Activated T-helper 17 cell treated with anti-CD3 and anti-CD28 coated beads, Interleukin-2, amount 50 U/mL, for 72 hours (primary cell): Measurements from ENCODE around the gene TP73. TPM values are rescaled to one million over a fixed set of nuclear protein-coding genes. Genes with fewer than 3 reads are reported as not detected.

ENCODE experiments used
- ATAC-seq: fragments of 150-1000 bp; cut with Tn5 transposase; replicated peaks from 2 replicates; pipeline ENCODE4 v1.10.0; 2021; ENCODE audit warnings: mild to moderate bottlenecking, moderate library complexity
- H3K27ac Mint-ChIP-seq: one replicate; pipeline ENCODE4 v1.8.0; 2022; ENCODE audit warnings: mixed read lengths
- H3K27me3 Mint-ChIP-seq: one replicate; pipeline ENCODE4 v1.8.0; 2022; ENCODE audit warnings: mixed read lengths
- H3K36me3 Mint-ChIP-seq: one replicate; pipeline ENCODE4 v1.8.0; 2022; ENCODE audit warnings: low read depth, mild to moderate bottlenecking, mixed read lengths
- H3K4me1 Mint-ChIP-seq: one replicate; pipeline ENCODE4 v1.8.0; 2022; ENCODE audit warnings: mixed read lengths
- H3K4me3 Mint-ChIP-seq: one replicate; pipeline ENCODE4 v1.8.0; 2022; ENCODE audit warnings: mild to moderate bottlenecking, mixed read lengths
- H3K9me3 Mint-ChIP-seq: one replicate; pipeline ENCODE4 v1.8.0; 2022; ENCODE audit warnings: mixed read lengths
- total RNA-seq, 2 donors: library from RNA; stranded (reverse); gene quantifications; one replicate each; pipeline ENCODE4 v1.2.3, GENCODE V29; 2022

TP73 gene
- total RNA-seq, 2 donors from 2014 or later, result 0.95 to 1.1 TPM

DNA sequence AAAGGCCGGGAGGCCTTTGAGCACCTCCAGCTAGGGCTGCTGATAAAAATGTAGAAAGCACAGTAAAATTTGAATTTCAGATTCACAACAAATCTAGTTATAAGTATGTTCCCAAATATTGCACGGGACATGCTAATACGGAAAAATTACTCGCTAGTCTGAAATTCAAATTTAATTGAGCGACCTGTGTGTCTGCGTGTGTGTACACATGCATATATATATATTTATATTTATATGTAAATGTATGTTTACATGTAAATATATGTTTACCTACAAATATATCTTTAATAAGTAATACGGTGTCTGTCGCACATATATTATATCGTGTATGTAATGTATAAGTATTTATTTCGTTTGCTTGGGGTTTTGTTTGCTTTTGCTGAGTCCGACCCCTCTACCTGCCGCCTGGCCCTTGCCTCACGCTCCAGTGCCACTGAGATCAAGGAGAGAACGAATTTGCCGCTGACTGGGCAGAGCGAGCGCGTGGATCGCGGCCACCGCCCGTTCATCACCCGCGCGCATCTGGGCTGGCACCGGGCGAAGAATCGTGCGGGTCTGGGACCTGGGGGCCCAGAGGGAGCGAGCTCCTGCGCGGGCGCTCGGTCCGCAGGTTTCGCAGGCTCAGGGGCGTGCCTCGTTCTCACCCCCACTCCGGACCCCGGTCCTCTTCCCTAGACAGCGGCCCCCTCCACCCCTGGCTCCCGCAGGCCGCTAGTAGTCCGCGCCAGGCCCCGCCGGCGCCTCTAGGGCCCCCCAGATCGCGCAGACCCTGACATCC is 1.9 kb upstream of the TP73 start:
- ATAC-seq, result no peak
- Mint-ChIP-seq H3K27me3 (peaks cover 19% of the 10 kb centered on the region), H3K4me3 (peak overlapping the region; percentile 76), H3K27ac (no peak overlapping the region), H3K4me1 (peaks cover 9% of the 10 kb centered on the region), H3K9me3 (no peaks in the 10 kb centered on the region), H3K36me3 (peaks cover 30% of the 10 kb centered on the region)

DNA sequence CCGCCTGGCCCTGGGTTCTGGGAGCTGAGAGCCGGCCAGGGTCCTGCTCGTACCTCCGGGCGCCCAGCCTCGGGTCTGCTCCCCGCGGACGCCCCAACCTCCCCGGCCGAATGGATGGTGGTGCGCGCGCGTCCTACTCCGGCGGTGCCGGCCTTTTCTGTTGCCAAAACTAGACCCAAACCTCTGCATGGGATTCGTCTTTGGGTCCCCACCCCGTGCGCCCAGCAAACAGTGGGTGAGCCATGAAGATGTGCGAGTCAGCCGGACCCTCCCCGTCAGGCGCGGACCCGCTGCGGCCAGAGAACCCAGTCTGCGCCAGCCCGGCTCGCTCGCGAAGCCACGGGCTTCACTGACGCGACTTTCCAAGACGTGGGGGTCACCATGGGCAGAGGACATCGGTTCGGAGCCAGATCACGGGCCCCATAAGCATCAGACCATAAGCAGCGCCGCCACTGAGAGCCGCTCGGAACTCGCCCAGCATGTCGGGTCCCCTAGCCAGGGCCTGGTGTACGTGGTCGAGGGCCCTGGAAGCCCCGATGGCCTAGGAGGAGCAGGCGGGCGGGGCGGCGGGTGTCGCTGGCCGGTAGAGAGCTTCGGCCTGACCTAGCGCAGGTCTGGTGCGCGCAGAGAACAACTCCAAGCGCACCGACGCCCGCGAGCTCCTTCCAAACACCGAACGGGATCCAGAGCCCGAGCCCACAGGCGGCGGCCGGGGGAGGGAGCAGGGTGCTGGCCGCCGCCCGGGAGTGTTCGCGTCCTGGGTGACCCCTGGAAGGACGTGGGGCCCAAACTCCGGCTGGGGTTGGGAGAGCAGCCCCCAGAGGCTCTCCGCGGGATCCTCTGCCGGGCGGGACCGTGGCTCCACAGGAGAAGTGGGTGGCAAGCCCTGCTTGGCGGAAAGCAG is 1.0 kb upstream of the TP73 start:
- H3K9me3 Mint-ChIP-seq, result no peaks in the 10 kb centered on the region
- H3K36me3 Mint-ChIP-seq, result peaks cover 22% of the 10 kb centered on the region
- peaks cover 26% of the 10 kb centered on the region for H3K27me3 Mint-ChIP-seq
- ATAC-seq, result no peak
- peak overlapping the region; percentile 76 for H3K4me3 Mint-ChIP-seq
- no peak overlapping the region for H3K27ac Mint-ChIP-seq
- peaks cover 9% of the 10 kb centered on the region for H3K4me1 Mint-ChIP-seq

DNA sequence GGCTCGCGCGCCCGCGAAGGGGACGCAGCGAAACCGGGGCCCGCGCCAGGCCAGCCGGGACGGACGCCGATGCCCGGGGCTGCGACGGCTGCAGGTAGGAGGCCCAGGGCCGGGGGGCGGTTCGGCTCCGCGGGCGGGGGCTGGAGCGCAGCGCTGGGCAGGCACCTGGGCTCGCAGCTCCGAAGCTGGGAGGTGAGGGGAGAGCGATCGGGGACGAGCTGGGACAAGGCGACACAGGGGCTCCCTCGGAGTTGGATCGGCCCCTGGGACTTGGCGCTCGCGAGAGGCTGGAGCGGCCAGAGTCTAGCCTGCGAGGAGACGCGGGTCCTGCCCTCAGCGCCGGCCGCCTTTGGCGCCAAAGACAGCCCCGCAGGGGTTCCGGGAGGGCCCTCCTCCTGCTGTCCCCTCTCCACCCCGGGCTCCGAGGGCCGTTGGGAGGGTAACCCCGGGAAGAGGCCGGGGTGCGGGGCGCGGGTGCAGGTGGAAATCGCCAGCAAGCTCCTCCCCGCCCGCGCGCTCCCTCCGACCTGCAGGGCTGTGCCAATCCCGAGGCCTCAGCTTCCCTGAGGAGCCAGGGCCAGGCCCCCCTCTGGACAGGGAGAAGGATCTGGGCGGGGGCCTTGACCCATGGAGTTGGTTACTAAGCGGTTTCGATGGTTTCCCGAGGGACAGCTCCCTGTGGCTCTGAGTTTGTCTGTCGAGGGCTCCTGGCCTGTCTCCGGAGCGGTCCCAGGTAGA is 401 bp downstream of the TP73 start:
- peaks cover 27% of the 10 kb centered on the region for H3K27me3 Mint-ChIP-seq
- peaks cover 7% of the 10 kb centered on the region for H3K4me1 Mint-ChIP-seq
- ATAC-seq, result no peak
- no peak overlapping the region for H3K27ac Mint-ChIP-seq
- peaks cover 7% of the 10 kb centered on the region for H3K36me3 Mint-ChIP-seq
- peak overlapping the region; percentile 37 for H3K4me3 Mint-ChIP-seq
- H3K9me3 Mint-ChIP-seq, result no peaks in the 10 kb centered on the region

DNA sequence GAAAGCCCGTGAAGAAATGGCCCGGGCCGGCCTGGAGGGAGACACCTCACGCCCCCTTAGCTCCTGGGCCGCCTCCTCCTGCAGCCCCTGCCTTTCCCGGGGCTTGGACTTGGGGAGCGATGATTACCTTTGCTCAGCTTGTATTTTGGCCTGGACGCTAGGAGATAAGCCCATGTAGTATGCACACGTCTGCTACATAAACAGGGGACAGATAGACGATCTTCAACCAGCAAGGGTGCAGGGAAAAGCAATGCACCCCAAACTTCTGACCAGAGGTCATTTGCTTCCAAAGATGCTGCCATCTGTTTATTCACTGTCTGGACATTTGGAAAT is 936 bp downstream of the TP73 start:
- Mint-ChIP-seq H3K4me1 (peaks cover 2% of the 10 kb centered on the region), H3K9me3 (no peaks in the 10 kb centered on the region), H3K36me3 (peaks cover 2% of the 10 kb centered on the region), H3K27me3 (peaks cover 32% of the 10 kb centered on the region), H3K4me3 (peak overlapping the region; percentile 37), H3K27ac (no peak overlapping the region)
- no peak for ATAC-seq

DNA sequence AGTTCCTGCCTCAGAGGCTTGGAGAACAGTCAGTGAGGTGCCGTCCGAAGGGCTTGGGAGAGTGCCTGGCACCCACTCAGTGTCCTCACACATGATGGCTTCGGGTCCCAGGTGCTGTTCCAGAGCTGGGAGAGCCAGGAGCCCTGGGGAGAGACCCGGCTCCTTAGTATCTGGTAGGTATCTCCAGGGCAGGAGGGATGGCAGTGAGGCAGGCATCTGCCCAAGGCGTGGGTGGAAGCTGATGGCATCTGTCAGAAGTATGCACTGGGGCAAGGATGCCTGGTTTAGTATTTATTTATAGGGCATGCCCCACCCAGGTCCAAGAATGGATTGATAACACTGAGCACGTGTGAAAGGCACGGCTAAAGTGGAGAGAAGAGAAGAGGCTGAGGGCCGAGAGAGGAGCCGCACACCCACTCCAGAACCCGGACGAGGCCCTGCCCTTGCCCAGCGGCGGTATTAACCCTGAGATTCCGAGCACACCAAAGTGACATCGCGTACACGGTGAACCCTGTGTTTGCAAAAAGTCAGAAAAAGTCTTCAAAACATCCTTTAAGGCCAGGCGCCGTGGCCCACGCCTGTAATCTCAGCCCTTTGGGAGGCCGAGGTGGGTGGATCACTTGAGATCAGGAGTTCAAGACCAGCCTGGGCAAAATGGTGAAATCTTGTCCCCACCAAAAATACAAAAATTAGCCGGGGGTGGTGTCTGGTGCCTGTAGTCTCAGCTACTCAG is 2.4 kb downstream of the TP73 start:
- no peak overlapping the region for H3K27ac Mint-ChIP-seq
- peaks cover 36% of the 10 kb centered on the region for H3K27me3 Mint-ChIP-seq
- H3K36me3 Mint-ChIP-seq, result no peaks in the 10 kb centered on the region
- H3K4me3 Mint-ChIP-seq, result no peak overlapping the region
- ATAC-seq, result no peak
- no peaks in the 10 kb centered on the region for H3K4me1 Mint-ChIP-seq
- no peaks in the 10 kb centered on the region for H3K9me3 Mint-ChIP-seq

DNA sequence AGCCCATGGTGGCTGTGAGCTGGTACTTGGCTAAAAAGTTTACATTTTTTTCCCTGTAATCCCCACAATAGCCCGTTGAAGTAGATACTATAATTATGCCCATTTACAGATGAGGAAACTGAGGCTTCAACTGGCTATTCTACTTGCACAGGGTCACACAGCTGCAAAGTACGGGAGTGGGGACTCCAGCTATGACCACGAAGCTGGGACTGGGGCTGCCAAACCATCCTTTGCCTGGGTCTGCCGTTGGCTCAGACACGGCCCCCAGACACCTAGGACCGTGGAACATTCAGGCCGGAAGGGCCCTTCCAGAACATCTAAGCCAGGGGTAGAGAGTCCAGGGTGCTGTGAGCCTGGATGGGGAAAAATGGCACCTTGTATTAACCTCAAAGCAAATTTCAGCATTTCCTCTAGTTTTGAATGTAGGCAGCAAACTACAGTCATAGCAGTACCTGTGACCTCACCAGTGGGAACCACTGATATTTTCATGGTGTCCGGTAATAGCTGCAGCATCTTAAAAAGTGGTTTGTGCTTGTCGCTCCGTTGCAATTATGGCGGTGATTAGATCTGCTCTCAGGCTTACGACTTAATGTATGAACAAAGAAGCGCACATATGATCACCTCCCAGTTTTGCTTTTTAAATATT is 4.3 kb downstream of the TP73 start:
- ATAC-seq, result peak; percentile 78
- no peak overlapping the region for H3K4me3 Mint-ChIP-seq
- H3K27me3 Mint-ChIP-seq, result peaks cover 39% of the 10 kb centered on the region
- no peaks in the 10 kb centered on the region for H3K4me1 Mint-ChIP-seq
- no peaks in the 10 kb centered on the region for H3K9me3 Mint-ChIP-seq
- H3K36me3 Mint-ChIP-seq, result no peaks in the 10 kb centered on the region
- H3K27ac Mint-ChIP-seq, result no peak overlapping the region

DNA sequence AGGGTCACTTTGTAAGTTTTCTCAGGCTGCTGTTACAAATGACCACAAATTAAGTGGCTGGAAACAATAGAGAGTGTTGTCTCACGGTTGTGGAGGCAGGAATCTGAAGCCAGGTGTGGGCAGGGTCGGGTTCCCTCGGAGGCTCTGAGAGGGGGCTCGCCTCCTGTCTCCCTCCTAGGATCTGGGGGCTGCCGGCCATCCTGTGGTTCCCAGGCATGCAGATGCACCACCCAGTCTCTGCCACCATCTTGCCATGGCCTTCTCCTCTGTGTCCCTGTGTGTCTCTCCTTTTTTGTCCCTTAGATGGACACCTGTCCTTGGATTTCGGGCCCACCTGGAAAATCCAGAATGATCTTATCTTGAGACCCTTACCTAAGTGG is 4.8 kb downstream of the TP73 start:
- Mint-ChIP-seq H3K4me3 (no peak overlapping the region), H3K27ac (no peak overlapping the region), H3K9me3 (no peaks in the 10 kb centered on the region), H3K36me3 (no peaks in the 10 kb centered on the region), H3K4me1 (no peaks in the 10 kb centered on the region), H3K27me3 (peaks cover 41% of the 10 kb centered on the region)
- no peak for ATAC-seq

DNA sequence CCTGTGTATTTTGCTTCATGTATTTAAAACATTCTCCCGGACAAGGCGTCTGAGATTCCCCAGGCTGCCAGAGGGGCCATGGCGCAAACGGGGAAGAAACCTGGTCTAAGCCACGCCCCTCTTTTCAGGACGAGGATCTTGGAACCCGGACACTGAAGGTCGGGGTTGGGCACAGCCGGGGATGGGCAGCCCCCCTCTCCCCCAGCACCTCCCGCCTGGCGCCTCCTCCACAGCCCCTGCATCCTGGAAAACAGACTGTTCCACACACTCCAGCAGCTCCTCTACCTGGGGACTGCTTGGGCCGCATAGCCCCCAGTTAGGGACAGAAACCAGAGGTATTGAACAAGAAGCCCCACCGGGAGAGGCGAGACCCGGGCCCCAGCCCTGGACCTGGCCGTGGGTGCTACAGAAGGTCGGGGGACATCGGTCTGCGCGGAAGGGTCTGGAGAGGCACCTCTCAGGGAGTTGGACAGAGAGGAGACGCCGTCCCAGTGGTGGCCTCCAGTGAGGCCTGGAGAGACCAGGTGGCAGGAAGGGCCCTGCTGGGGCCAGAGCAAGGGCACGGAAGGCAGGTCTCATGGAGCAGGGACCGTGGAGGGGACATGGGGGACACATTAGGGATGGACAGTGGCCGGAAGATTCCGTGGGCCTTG is 5.4 kb downstream of the TP73 start:
- Mint-ChIP-seq H3K4me3 (no peak overlapping the region), H3K9me3 (no peaks in the 10 kb centered on the region), H3K27me3 (peaks cover 42% of the 10 kb centered on the region)

DNA sequence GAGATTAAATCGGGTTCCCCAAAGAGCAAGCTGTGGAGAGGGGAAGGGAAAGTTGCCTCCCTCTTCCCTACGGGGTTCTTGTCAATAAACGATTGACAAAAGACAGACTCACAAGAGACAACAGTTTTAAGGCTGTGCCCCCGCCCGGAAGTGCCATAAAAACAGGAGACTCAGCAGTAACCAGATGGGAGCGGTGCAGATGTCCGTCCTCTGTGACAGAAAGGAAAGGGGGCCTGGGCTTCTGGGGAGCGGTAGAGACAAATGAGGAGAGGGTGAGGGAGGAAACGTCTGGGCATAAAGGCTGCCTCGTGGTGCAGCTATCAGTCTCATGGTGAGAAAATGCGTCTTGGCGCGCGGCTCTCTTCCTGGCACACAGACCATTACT is 5.9 kb downstream of the TP73 start:
- no peak for ATAC-seq
- Mint-ChIP-seq H3K4me3 (no peak overlapping the region), H3K36me3 (no peaks in the 10 kb centered on the region), H3K9me3 (no peaks in the 10 kb centered on the region), H3K27me3 (peaks cover 40% of the 10 kb centered on the region), H3K4me1 (no peaks in the 10 kb centered on the region), H3K27ac (no peak overlapping the region)

More for the DNA sequence above, 5.4 kb downstream of the TP73 start:
- no peak for ATAC-seq
- H3K4me1 Mint-ChIP-seq, result no peaks in the 10 kb centered on the region
- no peak overlapping the region for H3K27ac Mint-ChIP-seq
- H3K36me3 Mint-ChIP-seq, result no peaks in the 10 kb centered on the region

DNA sequence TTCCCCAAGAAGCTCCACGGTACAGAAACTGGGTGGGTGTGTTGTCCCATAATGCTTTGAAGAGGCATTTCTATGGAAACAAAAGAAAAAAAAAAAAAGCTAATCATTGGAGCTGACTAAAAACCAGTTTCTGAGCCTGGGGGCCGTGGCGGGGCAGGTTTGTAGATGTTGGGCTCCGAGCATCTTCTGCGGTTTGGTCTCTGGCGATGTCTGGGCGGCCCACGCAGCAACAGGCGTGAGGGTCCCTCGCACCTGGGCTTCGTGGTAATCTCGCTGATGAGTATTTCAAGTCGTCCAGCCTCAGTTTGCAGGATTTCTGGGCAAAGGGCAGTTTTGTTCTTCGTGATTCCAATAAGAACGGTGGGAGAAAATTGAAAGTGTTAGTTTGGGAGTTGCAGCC is 6.8 kb downstream of the TP73 start:
- Mint-ChIP-seq H3K27ac (no peak overlapping the region), H3K4me1 (no peaks in the 10 kb centered on the region)

DNA sequence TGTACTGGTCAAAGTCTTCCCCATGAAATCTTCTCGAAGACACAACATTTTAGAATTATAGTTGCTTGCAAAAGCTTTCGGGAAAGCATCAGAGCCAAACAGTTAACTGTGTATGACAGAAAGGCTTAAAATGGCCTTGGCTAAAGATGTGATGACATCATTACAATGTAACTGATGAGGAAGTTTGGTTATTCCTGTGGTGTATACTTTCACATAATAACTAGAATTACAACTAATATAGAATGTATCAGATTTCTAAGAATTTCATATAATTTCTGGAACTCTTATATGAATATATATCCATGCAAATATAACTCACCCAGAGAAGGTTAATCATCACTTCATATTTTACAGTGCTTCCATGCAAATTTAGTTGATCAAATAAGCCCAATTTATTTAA is 8.4 kb downstream of the TP73 start:
- no peaks in the 10 kb centered on the region for H3K9me3 Mint-ChIP-seq
- H3K4me3 Mint-ChIP-seq, result no peak overlapping the region
- H3K27ac Mint-ChIP-seq, result no peak overlapping the region
- peaks cover 20% of the 10 kb centered on the region for H3K27me3 Mint-ChIP-seq
- no peaks in the 10 kb centered on the region for H3K4me1 Mint-ChIP-seq
- no peaks in the 10 kb centered on the region for H3K36me3 Mint-ChIP-seq
- ATAC-seq, result peak; percentile 54

More for the DNA sequence above, 6.8 kb downstream of the TP73 start:
- H3K4me3 Mint-ChIP-seq, result no peak overlapping the region
- ATAC-seq, result no peak
- no peaks in the 10 kb centered on the region for H3K9me3 Mint-ChIP-seq
- peaks cover 32% of the 10 kb centered on the region for H3K27me3 Mint-ChIP-seq
- no peaks in the 10 kb centered on the region for H3K36me3 Mint-ChIP-seq

DNA sequence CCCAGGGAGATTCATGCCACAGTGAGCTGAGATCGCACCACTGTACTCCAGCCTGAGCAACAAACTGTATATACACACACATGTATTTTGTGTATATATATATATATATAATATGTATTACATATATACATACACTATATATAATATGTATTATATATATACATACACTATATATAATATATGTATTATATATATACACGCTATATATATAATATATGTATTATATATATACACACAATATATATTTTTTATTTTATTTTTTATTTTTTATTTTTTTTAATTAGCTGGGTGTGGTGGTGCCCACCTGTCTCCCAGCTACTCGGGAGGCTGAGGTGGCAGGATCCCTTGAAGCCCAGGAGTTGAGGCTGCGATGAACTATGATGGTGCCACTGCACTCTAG is 9.3 kb downstream of the TP73 start:
- Mint-ChIP-seq H3K27me3 (peaks cover 16% of the 10 kb centered on the region), H3K4me1 (no peaks in the 10 kb centered on the region), H3K4me3 (no peak overlapping the region), H3K27ac (no peak overlapping the region), H3K9me3 (no peaks in the 10 kb centered on the region), H3K36me3 (no peaks in the 10 kb centered on the region)
- ATAC-seq, result no peak

DNA sequence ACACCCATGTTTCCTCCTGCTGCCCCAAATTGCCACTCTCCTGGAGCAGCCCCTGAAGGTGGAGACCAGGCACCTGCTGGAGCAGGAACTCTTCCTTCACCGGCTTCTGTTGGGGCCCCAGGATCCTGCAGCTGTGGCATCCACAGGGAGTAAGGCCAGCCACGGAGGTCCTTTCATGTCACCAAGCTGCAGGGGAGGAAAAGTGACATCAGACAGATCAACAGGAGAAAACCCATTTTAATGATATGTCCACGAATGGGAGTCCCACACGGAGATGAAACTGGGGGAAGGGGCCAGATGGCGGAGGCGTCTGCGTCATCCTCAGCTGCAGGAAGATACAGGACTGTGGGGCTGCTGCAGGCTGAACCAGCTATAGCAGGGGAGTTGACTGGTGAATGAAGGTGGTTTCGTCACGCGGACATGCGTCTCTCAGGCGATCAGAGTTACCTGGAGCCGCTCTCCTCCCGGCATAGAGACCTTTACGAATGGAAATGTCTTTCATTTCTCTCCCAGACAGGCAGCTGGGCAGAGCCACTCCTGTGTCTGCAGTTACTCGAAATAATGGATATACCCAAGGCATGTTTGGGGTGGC is 9.9 kb downstream of the TP73 start:
- no peaks in the 10 kb centered on the region for H3K36me3 Mint-ChIP-seq
- no peaks in the 10 kb centered on the region for H3K9me3 Mint-ChIP-seq
- H3K4me3 Mint-ChIP-seq, result no peak overlapping the region
- H3K27me3 Mint-ChIP-seq, result peaks cover 16% of the 10 kb centered on the region
- H3K27ac Mint-ChIP-seq, result no peak overlapping the region
- H3K4me1 Mint-ChIP-seq, result no peaks in the 10 kb centered on the region
- ATAC-seq, result no peak
